Body of pancreas (tissue), 4 donors: ENCODE results near the gene ART3. TPM values are rescaled to one million over a fixed set of nuclear protein-coding genes. Genes with fewer than 3 reads are reported as not detected.
A peak's percentile ranks its signal among the peaks of the same experiment; 100 is the strongest.
"Not testable (repeated sequence)": the region's sequence is repeated elsewhere in the genome, so short reads cannot be mapped to it uniquely, and the experiment has no call there.

ENCODE experiments used
- ATAC-seq: fragments of 150-250 bp; one replicate; pipeline ENCODE4 v1.9.1; 2016
- DNase-seq, 4 donors: peaks; one replicate each; pipeline ENCODE4 v3.0.0-alpha.2; 2019
- H3K27ac ChIP-seq, 4 donors: fragments of 200-600 bp; sonication (generic); 1 replicate in 3 of 4; 2 replicates in 1 of 4; pipeline versions ENCODE4 v1.5.1 to v1.6.1; 2016 to 2019; ENCODE audit warnings: mild to moderate bottlenecking in 1 of 4, mixed read lengths in 1 of 4, moderate library complexity in 1 of 4
- H3K27me3 ChIP-seq, 2 donors: fragments of 200-600 bp; sonication (generic); one replicate each; pipeline ENCODE4 v1.6.0; 2016; ENCODE audit warnings: mild to moderate bottlenecking in 1 of 2
- H3K36me3 ChIP-seq, 2 donors: fragments of 200-600 bp; sonication (generic); replicated peaks in 1 of 2; 2 replicates each; pipeline ENCODE4 v1.5.1; 2016; ENCODE audit warnings: low read depth in 2 of 2; ENCODE audit not compliant: insufficient read depth in 1 of 2
- H3K4me1 ChIP-seq: fragments of 200-600 bp; sonication (generic); one replicate; pipeline ENCODE4 v1.6.0; 2016
- H3K4me3 ChIP-seq, 2 donors: fragments of 200-600 bp; sonication (generic); 1 replicate in 1 of 2; 2 replicates in 1 of 2; pipeline ENCODE4 v1.5.1; 2016 to 2019
- H3K9me3 ChIP-seq, 3 donors: fragments of 200-600 bp; sonication (generic); 1 replicate in 2 of 3; 2 replicates in 1 of 3; pipeline ENCODE4 v1.5.1; 2016
- CTCF ChIP-seq, 7 experiments: fragments of 450-650 bp in 4 of 7; fragments of 200-600 bp in 3 of 7; sonication (generic) in 3 of 7; IDR thresholded peaks; one replicate each; pipeline ENCODE4 v1.5.1; 2016 to 2019; ENCODE audit warnings: antibody characterized with exemption in 7 of 7
- POLR2A ChIP-seq, 3 donors: fragments of 450-650 bp; IDR thresholded peaks; one replicate each; pipeline ENCODE4 v1.6.1; 2016; ENCODE audit warnings: antibody characterized with exemption in 3 of 3, mild to moderate bottlenecking in 2 of 3
- WGBS, 2 donors: methylation state at CpG; one replicate each; pipeline ENCODE4 v1.1.5; 2017; 5-methylcytosine and 5-hydroxymethylcytosine counted together
- intact Hi-C: fragments of 100-400 bp; cut with DNase I; formaldehyde crosslinking; loops from one replicate; pipeline ENCODE4 v1.15.1; 2023
- total RNA-seq, 2 donors: library from RNA; depleted of rRNA; stranded (reverse); fragments of >200 nt; gene quantifications; one replicate each; pipeline ENCODE4 v1.1.0, GENCODE V29; 2016

The ART3 gene
- total RNA-seq, 2 donors from 2014 or later = 6.5 to 6.9 TPM

GRCh38 chr4:76035799-76036380 is 38.6 kb upstream of the ART3 start, which contains the start of gene CXCL11:
Gene CXCL11, minus strand, starts transcription at chr4:76036070. Its CDS starts 83 bp downstream, at chr4:76035987.
- ATAC-seq = peak; percentile 90
- intact Hi-C loops = no loop called here
- WGBS, 2 donors = 40 to 53% methylated on average over 2 of the region's 2 CpGs
- peaks cover 14% of the 10 kb centered on the region for H3K4me1 ChIP-seq
- no peaks in the 10 kb centered on the region for H3K36me3 ChIP-seq
- peak in 1 of 4 donors; percentile 18 for DNase-seq
- no peaks in the 10 kb centered on the region for H3K9me3 ChIP-seq
- peak in 1 of 3 donors; percentile 46 for TF ChIP-seq POLR2A (IDR thresholded peaks at IDR 0.05)
- TF ChIP-seq CTCF (IDR thresholded peaks at IDR 0.05) = no peak
- H3K27me3 ChIP-seq = no peaks in the 10 kb centered on the region
- peak within 1 kb of the TSS in 1 of 2 donors; percentile 23 for H3K4me3 ChIP-seq
- H3K27ac ChIP-seq = peak within 1 kb of the TSS; percentile 36 to 65 (median 56)

GRCh38 chr4:76036855-76037254 is 37.7 kb upstream of the ART3 start:
- Histone ChIP-seq H3K4me3 (no peak overlapping the region), H3K27me3 (no peaks in the 10 kb centered on the region), H3K9me3 (no peaks in the 10 kb centered on the region), H3K4me1 (peaks cover 14% of the 10 kb centered on the region), H3K36me3 (no peaks in the 10 kb centered on the region), H3K27ac (peak overlapping the region in 3 of 4 donors; percentile 12 to 65 (median 36))
- TF ChIP-seq CTCF (IDR thresholded peaks at IDR 0.05) = no peak
- no peak for TF ChIP-seq POLR2A (IDR thresholded peaks at IDR 0.05)
- intact Hi-C loops = no loop called here
- ATAC-seq (no peak), DNase-seq (no peak)
- whole genome bisulfite sequencing, 2 donors = 77 to 80% methylated on average over 3 of the region's 3 CpGs

GRCh38 chr4:76042241-76042998 is 32.1 kb upstream of the ART3 start:
- H3K27me3 ChIP-seq, H3K9me3 ChIP-seq, H3K4me3 ChIP-seq, intact Hi-C loops, H3K4me1 ChIP-seq, DNase-seq, ATAC-seq, H3K36me3 ChIP-seq, H3K27ac ChIP-seq: not testable (repeated sequence)
- 83 to 94% methylated on average over 17 to 18 of the region's 18 CpGs for WGBS, 2 donors

DNA sequence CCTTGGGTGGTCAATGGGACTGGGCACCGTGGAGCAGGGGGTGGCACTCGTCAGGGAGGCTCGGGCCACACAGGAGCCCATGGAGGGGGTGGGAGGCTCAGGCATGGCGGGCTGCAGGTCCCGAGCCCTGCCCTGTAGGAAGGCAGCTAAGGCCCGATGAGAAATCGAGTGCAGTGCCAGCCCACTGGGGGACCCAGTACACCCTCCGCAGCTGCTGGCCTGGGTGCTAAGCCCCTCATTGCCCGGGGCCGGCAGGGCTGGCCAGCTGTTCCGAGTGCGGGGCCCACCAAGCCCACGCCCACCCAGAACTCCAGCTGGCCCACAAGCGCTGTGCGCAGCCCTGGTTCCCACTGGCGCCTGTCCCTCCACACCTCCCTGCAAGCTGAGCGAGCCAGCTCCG is 31.2 kb upstream of the ART3 start:
- ATAC-seq, intact Hi-C loops: not testable (repeated sequence)

DNA sequence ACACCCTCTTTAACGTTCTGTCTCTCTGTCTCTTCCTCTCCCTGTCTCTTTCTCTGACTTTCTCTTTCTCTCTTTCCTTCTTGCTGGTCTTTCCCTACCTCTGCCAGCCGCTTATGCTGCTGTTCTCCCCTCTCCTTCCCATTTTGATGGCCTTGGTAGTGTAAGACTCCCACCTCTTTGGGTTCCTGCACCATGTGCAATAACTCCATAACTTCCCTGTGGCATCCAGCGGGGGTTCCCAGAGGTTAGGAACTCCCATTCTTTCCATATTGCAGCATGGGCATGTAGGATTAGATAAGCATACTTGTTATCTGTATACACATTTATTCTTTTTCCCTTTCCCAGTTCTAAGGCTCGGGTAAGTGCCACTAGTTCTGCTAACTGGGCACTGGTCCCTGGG is 29.8 kb upstream of the ART3 start:
- not testable (repeated sequence) for H3K4me3 ChIP-seq

More for the DNA sequence above, 31.2 kb upstream of the ART3 start:
- not testable (repeated sequence) for H3K27ac ChIP-seq, H3K4me3 ChIP-seq, H3K9me3 ChIP-seq, H3K27me3 ChIP-seq, DNase-seq, H3K36me3 ChIP-seq, H3K4me1 ChIP-seq
- WGBS, 2 donors = 97% methylated on average over 13 of the region's 18 CpGs; no CpG with 5 or more reads in 1 of the 2 donors

GRCh38 chr4:76049860-76050416 is 24.6 kb upstream of the ART3 start:
- intact Hi-C loops, H3K36me3 ChIP-seq, ATAC-seq, H3K27ac ChIP-seq, H3K9me3 ChIP-seq, H3K4me3 ChIP-seq, H3K27me3 ChIP-seq, H3K4me1 ChIP-seq, DNase-seq: not testable (repeated sequence)
- WGBS, 2 donors = 81 to 85% methylated on average over 12 to 17 of the region's 17 CpGs

More for the DNA sequence above, 29.8 kb upstream of the ART3 start:
- DNase-seq, H3K27ac ChIP-seq, intact Hi-C loops, H3K27me3 ChIP-seq, ATAC-seq, H3K36me3 ChIP-seq, H3K9me3 ChIP-seq, H3K4me1 ChIP-seq: not testable (repeated sequence)
- 74 to 75% methylated on average over 4 of the region's 4 CpGs for WGBS, 2 donors

DNA sequence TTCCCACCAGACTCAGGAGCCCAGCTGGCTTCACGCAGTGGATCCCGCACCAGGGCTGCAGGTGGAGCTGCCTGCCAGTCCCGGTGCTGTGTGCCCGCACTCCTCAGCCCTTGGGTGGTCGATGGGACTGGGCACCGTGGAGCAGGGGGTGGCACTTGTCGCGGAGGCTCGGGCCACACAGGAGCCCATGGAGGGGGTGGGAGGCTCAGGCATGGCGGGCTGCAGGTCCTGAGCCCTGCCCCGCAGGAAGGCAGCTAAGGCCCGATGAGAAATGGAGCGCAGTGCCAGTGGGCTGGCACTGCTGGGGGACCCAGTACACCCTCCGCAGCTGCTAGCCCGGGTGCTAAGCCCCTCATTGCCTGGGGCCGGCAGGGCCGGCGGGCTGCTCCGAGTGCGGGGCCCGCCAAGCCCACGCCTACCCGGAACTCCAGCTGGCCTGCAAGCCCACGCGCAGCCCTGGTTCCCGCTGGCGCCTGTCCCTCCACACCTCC is 23.9 kb upstream of the ART3 start:
- H3K4me1 ChIP-seq, ATAC-seq, H3K4me3 ChIP-seq, H3K27me3 ChIP-seq, H3K9me3 ChIP-seq, DNase-seq, H3K36me3 ChIP-seq, H3K27ac ChIP-seq, intact Hi-C loops: not testable (repeated sequence)
- WGBS, 2 donors = 76 to 90% methylated on average over 4 to 14 of the region's 27 CpGs
